NCI-H128 (cell line): ENCODE data around the gene SPON1.
"Not testable (repeated sequence)": the region's sequence is repeated elsewhere in the genome, so short reads cannot be mapped to it uniquely, and the experiment has no call there.

Experiments
- DNase-seq: peaks from one replicate; lab custom pipeline; 2025; ENCODE audit not compliant: unreplicated experiment; lab: John Stamatoyannopoulos, UW

Gene SPON1

DNA sequence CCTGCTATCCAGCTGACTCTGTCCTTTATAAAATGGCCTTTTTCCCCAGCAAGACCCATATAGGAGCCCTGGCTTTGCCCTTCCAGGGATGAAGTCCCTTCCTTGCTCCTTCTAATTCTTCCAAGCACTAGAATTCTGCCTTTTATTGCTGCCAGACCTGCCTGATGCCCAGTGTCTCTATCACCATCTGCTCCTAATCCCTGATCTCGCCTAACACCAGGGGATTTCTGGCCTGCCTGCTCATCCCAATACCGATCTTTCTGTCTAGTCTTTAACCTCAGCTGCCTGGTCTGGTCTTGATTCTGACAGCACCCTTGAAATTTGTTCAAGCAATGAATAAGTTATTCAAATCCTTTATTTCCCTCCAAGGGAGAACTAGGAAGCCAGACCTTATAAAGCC lies 150.2 kb downstream of the SPON1 start:
- DNase-seq, result no peak

GRCh38 chr11:14114269-14114668 lies 151.7 kb downstream of the SPON1 start:
- DNase-seq, result no peak

DNA sequence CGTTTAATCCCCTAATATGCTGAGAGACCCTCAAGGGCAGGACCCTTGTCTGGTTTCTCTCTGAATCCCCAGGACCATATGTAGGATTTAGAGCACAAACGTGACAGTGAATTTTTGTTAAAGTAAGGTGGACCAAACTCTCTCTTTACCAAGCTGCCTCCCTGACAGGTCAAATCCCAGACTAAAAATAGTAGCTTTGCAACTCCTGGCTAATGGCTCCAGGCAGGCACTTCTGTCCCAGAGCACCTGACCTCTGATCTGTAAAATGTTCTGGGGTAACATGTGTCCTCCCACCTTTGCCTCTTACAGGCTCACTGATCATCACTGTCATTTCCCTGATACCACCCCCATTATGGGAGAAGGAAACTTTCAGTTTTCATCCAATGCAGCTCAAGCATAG lies 152.3 kb downstream of the SPON1 start:
- DNase-seq, result no peak

GRCh38 chr11:14117632-14118031 lies 155.1 kb downstream of the SPON1 start:
- no peak for DNase-seq

- DNase-seq, result peak; percentile 14
Observed at GRCh38 chr11:14118072-14118471, 155.5 kb downstream of the SPON1 start.

GRCh38 chr11:14119357-14119756 lies 156.8 kb downstream of the SPON1 start:
- no peak for DNase-seq

DNA sequence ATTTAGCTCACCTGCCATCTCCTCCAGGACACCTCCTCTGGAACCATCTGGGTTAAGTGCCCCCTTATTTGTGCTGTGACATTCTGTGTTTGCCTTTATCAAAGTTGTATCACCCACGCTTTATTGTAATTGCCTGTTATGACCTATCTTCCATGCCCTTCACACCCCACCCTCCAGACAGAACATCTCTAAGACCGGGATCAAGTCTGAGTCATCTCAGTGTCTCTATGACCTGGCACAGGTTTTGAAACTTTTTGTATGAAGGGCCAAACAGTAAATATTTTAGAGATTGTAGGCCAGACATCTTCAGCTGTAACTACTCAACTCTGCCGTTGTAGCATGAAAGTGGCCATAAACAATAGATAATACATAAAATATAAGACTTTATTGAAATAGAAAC lies 161.8 kb downstream of the SPON1 start:
- no peak for DNase-seq

GRCh38 chr11:14124886-14125285 lies 162.4 kb downstream of the SPON1 start:
- no peak for DNase-seq

DNA sequence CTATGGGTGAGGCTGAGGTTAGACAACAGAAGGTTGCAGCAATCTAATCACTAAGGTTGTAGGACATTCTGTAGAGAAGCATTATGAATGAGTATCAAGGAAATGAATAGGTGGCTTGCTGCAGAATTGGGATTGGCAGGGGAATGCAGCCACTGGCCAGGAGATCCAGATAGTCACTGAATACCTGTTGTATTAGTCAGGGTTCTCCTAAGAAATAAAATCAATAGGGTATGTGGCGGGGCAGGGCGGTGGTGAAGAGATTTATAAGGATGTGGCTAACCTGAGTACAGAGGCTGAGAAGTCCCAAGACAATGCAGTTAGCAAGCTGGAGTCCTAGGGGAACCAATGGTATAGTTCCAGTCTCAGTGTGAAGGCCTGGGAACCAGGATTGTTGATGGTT lies 163.0 kb downstream of the SPON1 start:
- no peak for DNase-seq

- no peak for DNase-seq
Observed at GRCh38 chr11:14127679-14128078, 165.2 kb downstream of the SPON1 start.

GRCh38 chr11:14132312-14132711 lies 169.8 kb downstream of the SPON1 start:
- no peak for DNase-seq

GRCh38 chr11:14133381-14133780 lies 170.9 kb downstream of the SPON1 start:
- no peak for DNase-seq

- no peak for DNase-seq
Observed at GRCh38 chr11:14136561-14136960, 174.0 kb downstream of the SPON1 start.

DNA sequence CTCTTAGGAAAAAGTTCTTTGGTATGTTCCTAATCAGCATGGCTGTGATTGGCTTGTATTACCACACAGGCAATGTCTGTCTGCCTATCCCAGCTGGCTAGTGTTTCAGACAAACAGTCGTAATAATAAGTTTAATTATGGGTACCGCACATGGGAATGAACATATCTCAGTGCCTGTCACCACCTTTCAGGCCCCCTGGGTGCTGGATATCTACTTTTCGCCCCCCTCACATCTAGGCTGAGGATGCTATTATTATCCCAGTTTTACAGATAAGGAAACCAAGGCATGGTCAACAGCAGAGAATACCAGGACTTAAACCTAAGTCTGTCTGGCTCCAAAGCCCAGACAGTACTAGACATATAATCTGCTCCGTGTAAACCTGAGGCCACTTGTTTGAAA lies 174.8 kb downstream of the SPON1 start:
- DNase-seq, result no peak

DNA sequence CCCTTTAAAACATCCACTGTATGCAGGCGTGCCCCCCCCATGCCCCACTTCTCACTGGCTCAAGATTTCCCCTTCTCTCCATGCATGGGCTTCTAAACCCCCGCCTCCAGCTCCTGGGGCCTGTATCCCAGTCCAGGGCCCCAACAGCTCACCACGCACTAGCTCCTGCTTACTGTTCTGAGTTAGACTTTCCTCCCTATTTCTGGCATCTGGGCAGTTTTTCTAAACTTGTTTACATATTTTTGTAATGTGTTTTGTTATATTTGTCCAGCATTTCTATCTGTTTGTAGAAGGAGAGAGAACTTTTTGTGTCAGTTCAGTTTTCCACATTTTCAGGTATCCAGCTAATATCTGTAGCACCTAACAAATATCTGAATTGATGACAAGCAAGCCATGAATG lies 178.5 kb downstream of the SPON1 start:
- no peak for DNase-seq

DNA sequence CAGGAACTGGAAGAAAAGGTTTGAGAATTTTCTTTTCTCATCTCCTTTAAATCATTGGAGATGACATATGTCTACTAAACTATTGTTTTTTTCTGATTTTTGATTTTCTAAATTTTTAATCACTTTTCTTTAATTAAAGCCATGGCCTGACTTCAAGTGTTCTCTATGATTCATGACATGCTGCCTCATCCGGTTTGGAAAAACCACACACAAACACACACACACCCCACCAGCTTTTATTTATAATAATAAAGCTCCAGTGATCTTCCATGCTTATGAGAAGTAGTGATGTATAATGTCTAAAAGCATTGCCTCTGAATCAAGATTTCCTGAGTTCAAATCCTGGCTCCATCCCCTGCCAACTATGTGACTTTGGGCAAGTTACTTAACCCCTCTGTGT lies 179.2 kb downstream of the SPON1 start:
- no peak for DNase-seq

DNA sequence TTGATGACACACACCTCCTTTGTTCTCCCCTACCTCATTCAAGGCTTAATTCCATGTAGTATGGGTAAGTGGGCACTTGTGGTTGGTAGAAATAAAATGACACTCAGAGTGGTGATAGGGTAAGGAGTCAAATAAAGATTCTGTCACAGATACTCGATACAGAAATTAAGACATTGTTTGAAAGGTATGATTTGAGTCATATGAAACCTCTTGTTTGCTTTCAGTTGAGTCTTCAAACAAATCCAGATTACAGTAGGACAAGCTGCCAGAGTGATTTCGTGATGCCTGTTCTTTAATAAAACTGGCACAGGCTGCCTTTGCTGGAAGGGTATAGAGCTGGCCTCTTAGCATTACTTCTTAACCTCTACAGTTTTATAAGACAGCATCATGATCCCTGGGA lies 182.4 kb downstream of the SPON1 start:
- DNase-seq, result no peak

GRCh38 chr11:14148653-14149273 lies 186.2 kb downstream of the SPON1 start:
- DNase-seq, result no peak

- no peak for DNase-seq
Observed at GRCh38 chr11:14149683-14150082, 187.2 kb downstream of the SPON1 start.

DNA sequence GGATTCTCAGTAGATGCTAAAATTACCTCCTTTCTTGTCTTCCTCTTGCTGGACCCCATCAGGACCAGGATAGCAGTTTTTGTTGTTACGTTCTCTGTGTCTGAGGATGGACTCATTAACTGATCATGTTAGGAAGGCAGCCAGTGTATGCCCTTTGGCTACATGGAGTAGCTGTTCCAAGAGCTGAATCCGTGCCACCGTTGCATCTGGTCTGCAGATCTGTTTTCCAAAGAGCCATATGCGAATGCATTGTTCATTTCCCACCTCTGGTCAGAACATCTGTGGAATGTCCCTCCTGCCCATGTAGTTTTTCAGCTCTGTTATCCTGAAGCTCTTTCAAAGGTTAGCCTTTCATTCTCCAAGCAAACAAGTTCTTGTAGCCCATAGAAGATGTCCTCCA lies 188.4 kb downstream of the SPON1 start:
- no peak for DNase-seq

DNA sequence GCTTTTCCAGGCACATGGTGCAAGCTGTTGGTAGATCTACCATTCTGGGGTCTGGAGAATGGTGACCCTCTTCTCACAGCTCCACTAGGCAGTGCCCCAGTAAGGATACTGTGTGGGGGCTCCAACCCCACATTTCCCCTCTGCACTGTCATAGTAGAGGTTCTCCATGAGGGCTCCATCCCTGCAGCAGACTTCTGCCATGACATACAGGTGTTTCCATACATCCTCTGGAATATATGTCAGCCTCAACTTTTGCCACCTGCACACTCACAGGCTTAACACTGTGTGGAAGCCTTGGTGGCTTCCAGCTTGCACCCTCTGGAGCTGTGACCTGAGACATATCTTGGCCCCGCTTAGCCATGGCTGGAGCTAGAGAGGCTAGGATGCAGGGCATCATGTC lies 191.6 kb downstream of the SPON1 start:
- DNase-seq, result not testable (repeated sequence)

DNA sequence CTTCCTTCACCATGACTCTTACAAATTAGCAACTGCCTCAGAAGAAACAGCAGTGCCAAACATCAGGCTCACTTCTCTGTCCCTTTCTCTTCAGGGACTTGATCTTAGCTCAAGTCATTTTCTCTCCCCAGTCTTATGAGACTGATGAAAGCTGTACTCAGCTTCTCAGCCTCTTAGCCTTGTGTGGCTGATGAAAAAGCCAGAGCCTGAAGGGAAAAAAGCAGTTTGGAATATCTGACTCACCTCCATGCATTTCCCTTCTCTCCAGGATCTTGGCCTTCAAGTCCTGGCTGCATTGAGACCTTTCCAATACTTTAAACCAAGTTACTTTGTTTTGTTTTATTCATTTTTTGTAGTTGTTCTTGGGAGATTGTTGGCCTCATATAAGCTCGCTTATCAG lies 195.9 kb downstream of the SPON1 start:
- no peak for DNase-seq

DNA sequence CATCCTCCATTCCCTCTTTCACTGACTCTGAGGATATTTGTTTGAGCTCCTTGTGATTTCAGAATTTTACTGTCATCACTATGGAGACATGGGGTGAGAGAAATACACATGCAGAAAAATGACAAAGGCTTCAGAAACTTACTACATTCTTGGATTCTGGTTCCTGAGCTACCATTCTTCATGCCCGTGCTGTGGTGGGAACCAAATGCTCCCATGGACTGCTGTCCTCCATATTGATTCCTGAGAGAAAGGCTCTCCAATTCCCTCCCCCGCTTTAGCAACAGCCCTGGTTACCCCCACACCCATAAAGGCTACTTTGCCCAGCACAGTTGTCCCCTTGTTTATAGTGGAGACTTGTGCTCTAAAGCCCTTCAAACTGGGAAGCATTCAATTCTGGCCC lies 201.1 kb downstream of the SPON1 start:
- DNase-seq, result no peak

- not testable (repeated sequence) for DNase-seq
Observed at GRCh38 chr11:14173679-14174078, 211.2 kb downstream of the SPON1 start.
